ENCODE measurements around the gene MMP3.

The MMP3 gene

DNA sequence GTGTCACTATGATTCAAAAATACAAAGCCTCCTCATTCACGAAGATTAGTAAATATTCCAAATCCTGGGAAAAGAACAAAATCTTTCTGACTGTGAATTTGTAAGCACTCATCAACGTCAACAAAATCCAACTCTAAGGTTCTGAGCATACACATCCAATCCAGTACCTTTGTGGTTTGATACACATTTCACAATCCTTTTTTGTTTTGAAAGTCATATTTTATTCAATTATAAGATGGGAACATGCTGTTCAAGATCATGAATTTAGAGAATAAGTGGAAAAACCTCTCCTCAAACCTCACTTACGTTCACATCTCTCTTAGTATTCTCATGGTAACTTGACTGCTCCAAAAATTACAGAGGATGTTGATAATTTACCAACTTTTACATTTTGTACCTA, 9.6 kb upstream of the MMP3 start:
- no peaks in the 10 kb centered on the region for H3K9me3 ChIP-seq (ENCODE audit: control insufficient read depth, insufficient read depth, low read depth, low read length)
- TF ChIP-seq ZNF266 (tag by site-specific recombination; IDR thresholded peaks at IDR 0.05; ENCODE audit: low read depth): no peak
- no peak for TF ChIP-seq ZNF10 (tag by site-specific recombination; IDR thresholded peaks at IDR 0.05)
- TF ChIP-seq PRDM1 (tag by site-specific recombination; IDR thresholded peaks at IDR 0.05): no peak
- TF ChIP-seq ZNF223 (tag by site-specific recombination; IDR thresholded peaks at IDR 0.05): no peak
- no peak for TF ChIP-seq HOXC10 (CRISPR knock-in tag; IDR thresholded peaks at IDR 0.05)
- no peak for TF ChIP-seq ZFP3 (tag by site-specific recombination; IDR thresholded peaks at IDR 0.05; ENCODE audit: low read depth)
- no peak for TF ChIP-seq ZSCAN16 (tag by site-specific recombination; IDR thresholded peaks at IDR 0.05)
- TF ChIP-seq ZNF324 (tag by site-specific recombination; IDR thresholded peaks at IDR 0.05): no peak
- no peak for TF ChIP-seq ZNF202 (tag by site-specific recombination; IDR thresholded peaks at IDR 0.05; ENCODE audit: borderline replicate concordance)
- TF ChIP-seq ZNF211 (tag by site-specific recombination; IDR thresholded peaks at IDR 0.05; ENCODE audit: low read depth): no peak
- no peak for TF ChIP-seq YY2 (tag by site-specific recombination; IDR thresholded peaks at IDR 0.05)
- TF ChIP-seq ZBTB17 (tag by site-specific recombination; IDR thresholded peaks at IDR 0.05): no peak
- no peak for TF ChIP-seq ZNF654 (tag by site-specific recombination; IDR thresholded peaks at IDR 0.05; ENCODE audit: low read depth)
- no peak for TF ChIP-seq ZNF600 (tag by site-specific recombination; IDR thresholded peaks at IDR 0.05)
- no peak for TF ChIP-seq ZNF610 (tag by site-specific recombination; IDR thresholded peaks at IDR 0.05; ENCODE audit: borderline replicate concordance)
- TF ChIP-seq, protein P1, sequence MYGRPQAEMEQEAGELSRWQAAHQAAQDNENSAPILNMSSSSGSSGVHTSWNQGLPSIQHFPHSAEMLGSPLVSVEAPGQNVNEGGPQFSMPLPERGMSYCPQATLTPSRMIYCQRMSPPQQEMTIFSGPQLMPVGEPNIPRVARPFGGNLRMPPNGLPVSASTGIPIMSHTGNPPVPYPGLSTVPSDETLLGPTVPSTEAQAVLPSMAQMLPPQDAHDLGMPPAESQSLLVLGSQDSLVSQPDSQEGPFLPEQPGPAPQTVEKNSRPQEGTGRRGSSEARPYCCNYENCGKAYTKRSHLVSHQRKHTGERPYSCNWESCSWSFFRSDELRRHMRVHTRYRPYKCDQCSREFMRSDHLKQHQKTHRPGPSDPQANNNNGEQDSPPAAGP (tag by site-specific recombination; IDR thresholded peaks at IDR 0.05): no peak
- TF ChIP-seq ZNF423 (tag by site-specific recombination; IDR thresholded peaks at IDR 0.05): no peak
- no peak for TF ChIP-seq KLF8 (tag by site-specific recombination; IDR thresholded peaks at IDR 0.05)
- no peaks in the 10 kb centered on the region for H3K4me1 ChIP-seq (ENCODE audit: control insufficient read depth, insufficient read depth, low read length)
- ChIA-PET CTCF (no interaction called here), POLR2A (no interaction called here)
- H3K27ac ChIP-seq (ENCODE audit: extremely low read depth, low read depth, low read length): no peak overlapping the region
- H3K4me3 ChIP-seq (ENCODE audit: low read depth, low read length): no peak overlapping the region
- no peaks in the 10 kb centered on the region for H3K36me3 ChIP-seq (ENCODE audit: control insufficient read depth in 2 of 2, insufficient read depth in 1 of 2, low read length in 2 of 2)

DNA sequence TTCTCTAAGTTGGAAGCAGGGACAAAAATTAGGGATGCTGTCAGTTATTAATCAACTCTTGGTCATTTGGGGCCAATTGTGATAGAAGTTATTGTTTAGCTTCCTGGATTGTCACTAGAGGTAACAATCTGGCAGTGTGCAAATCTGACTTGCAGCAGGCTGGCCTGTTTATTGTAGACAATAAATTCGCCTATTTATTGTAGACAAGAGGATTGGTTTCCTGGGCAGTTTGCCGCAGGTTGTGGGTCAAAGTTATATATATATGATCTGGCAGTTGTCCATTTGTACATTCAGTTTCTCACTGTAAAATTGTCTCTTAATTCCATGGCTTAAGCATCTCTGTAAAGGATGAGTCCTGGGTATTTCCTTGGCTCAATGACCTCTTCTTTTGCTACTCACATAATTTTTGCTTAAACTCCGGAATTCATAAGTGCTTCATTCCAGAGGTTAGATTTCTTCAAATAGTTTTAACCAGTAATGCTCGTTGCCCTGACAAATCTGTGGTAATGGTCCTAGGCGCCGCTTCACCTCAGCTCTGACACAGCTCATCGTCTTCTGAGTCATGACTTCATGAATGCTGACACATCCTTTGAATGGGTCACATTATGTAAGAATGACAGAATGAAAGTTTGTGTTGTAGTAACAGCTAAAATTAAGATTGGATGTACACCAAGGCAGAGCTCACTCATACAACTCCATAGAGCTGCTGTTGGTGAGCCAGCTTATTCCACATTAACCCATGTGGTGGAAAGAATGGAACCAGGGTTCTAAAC, 7.8 kb upstream of the MMP3 start:
- Histone ChIP-seq H3K27ac (ENCODE audit: extremely low read depth, low read depth, low read length) (no peak overlapping the region), H3K4me3 (ENCODE audit: low read depth, low read length) (no peak overlapping the region), H3K36me3 (ENCODE audit: control insufficient read depth in 2 of 2, insufficient read depth in 1 of 2, low read length in 2 of 2) (no peaks in the 10 kb centered on the region), H3K4me1 (ENCODE audit: control insufficient read depth, insufficient read depth, low read length) (no peaks in the 10 kb centered on the region), H3K9me3 (ENCODE audit: control insufficient read depth, insufficient read depth, low read depth, low read length) (no peaks in the 10 kb centered on the region)
- TF ChIP-seq, protein P2, sequence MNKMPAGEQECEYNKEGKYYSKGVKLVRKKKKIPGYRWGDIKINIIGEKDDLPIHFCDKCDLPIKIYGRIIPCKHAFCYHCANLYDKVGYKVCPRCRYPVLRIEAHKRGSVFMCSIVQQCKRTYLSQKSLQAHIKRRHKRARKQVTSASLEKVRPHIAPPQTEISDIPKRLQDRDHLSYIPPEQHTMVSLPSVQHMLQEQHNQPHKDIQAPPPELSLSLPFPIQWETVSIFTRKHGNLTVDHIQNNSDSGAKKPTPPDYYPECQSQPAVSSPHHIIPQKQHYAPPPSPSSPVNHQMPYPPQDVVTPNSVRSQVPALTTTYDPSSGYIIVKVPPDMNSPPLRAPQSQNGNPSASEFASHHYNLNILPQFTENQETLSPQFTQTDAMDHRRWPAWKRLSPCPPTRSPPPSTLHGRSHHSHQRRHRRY (tag by site-specific recombination; IDR thresholded peaks at IDR 0.05): no peak
- no peak for TF ChIP-seq ZNF548 (tag by site-specific recombination; IDR thresholded peaks at IDR 0.05)
- CTCF ChIA-PET: interaction anchor here (0.9 to 1.6 kb wide), 2 partner anchors 40 to 117 kb away, joined by 3 read pairs; no protein-coding TSS in a partner anchor
- POLR2A ChIA-PET: no interaction called here

DNA sequence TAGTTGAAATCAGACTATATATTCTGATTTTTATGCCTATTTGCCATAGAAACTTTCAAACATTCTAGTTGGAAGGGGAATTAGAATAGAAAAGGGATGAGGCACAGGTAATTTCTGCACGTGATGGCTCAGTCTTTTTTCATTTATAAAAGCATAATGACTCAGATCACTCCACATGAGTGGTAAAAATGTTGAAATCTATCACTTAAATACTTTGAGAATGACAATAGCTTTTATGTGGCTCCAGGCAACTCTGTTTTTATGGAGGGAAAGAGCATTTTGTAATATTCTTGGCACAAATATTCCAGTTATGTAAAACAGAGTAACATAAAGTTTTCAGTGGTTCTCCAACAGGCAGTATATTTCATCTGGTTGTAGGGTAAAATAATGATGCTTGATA, 5.9 kb upstream of the MMP3 start:
- Histone ChIP-seq H3K9me3 (ENCODE audit: control insufficient read depth, insufficient read depth, low read depth, low read length) (no peaks in the 10 kb centered on the region), H3K36me3 (ENCODE audit: control insufficient read depth in 2 of 2, insufficient read depth in 1 of 2, low read length in 2 of 2) (no peaks in the 10 kb centered on the region), H3K4me1 (ENCODE audit: control insufficient read depth, insufficient read depth, low read length) (no peaks in the 10 kb centered on the region), H3K27ac (ENCODE audit: extremely low read depth, low read depth, low read length) (no peak overlapping the region), H3K4me3 (ENCODE audit: low read depth, low read length) (no peak overlapping the region)
- CTCF ChIA-PET: no interaction called here
- POLR2A ChIA-PET: no interaction called here
- TF ChIP-seq GLI2 (tag by site-specific recombination; IDR thresholded peaks at IDR 0.05; ENCODE audit: borderline replicate concordance, low read depth) (no peak), ZNF785 (tag by site-specific recombination; IDR thresholded peaks at IDR 0.05) (no peak), ZNF433 (tag by site-specific recombination; IDR thresholded peaks at IDR 0.05; ENCODE audit: low read depth) (no peak), ZNF311 (tag by site-specific recombination; IDR thresholded peaks at IDR 0.05; ENCODE audit: borderline replicate concordance) (no peak), ZNF266 (tag by site-specific recombination; IDR thresholded peaks at IDR 0.05; ENCODE audit: low read depth) (no peak), KLF16 (tag by site-specific recombination; IDR thresholded peaks at IDR 0.05) (no peak)
- TF ChIP-seq, protein P3, sequence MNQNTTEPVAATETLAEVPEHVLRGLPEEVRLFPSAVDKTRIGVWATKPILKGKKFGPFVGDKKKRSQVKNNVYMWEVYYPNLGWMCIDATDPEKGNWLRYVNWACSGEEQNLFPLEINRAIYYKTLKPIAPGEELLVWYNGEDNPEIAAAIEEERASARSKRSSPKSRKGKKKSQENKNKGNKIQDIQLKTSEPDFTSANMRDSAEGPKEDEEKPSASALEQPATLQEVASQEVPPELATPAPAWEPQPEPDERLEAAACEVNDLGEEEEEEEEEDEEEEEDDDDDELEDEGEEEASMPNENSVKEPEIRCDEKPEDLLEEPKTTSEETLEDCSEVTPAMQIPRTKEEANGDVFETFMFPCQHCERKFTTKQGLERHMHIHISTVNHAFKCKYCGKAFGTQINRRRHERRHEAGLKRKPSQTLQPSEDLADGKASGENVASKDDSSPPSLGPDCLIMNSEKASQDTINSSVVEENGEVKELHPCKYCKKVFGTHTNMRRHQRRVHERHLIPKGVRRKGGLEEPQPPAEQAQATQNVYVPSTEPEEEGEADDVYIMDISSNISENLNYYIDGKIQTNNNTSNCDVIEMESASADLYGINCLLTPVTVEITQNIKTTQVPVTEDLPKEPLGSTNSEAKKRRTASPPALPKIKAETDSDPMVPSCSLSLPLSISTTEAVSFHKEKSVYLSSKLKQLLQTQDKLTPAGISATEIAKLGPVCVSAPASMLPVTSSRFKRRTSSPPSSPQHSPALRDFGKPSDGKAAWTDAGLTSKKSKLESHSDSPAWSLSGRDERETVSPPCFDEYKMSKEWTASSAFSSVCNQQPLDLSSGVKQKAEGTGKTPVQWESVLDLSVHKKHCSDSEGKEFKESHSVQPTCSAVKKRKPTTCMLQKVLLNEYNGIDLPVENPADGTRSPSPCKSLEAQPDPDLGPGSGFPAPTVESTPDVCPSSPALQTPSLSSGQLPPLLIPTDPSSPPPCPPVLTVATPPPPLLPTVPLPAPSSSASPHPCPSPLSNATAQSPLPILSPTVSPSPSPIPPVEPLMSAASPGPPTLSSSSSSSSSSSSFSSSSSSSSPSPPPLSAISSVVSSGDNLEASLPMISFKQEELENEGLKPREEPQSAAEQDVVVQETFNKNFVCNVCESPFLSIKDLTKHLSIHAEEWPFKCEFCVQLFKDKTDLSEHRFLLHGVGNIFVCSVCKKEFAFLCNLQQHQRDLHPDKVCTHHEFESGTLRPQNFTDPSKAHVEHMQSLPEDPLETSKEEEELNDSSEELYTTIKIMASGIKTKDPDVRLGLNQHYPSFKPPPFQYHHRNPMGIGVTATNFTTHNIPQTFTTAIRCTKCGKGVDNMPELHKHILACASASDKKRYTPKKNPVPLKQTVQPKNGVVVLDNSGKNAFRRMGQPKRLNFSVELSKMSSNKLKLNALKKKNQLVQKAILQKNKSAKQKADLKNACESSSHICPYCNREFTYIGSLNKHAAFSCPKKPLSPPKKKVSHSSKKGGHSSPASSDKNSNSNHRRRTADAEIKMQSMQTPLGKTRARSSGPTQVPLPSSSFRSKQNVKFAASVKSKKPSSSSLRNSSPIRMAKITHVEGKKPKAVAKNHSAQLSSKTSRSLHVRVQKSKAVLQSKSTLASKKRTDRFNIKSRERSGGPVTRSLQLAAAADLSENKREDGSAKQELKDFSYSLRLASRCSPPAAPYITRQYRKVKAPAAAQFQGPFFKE (tag by site-specific recombination; IDR thresholded peaks at IDR 0.05; ENCODE audit: borderline replicate concordance): no peak
